KOPT-K1 (cell line): ENCODE measurements around the gene TRMT44.
"Not testable (repeated sequence)": the region's sequence is repeated elsewhere in the genome, so short reads cannot be mapped to it uniquely, and the experiment has no call there.

Source experiments
- H3K27ac ChIP-seq: fragments of 200-600 bp; sonication (generic); 2 replicates; pipeline ENCODE4 v1.5.1; 2016; ENCODE audit warnings: antibody characterized with exemption, mild to moderate bottlenecking, low read depth, low read length; ENCODE audit not compliant: poor library complexity, severe bottlenecking
- H3K36me3 ChIP-seq: fragments of 200-600 bp; sonication (generic); 2 replicates; pipeline ENCODE4 v1.5.1; 2017; ENCODE audit warnings: antibody characterized with exemption, mild to moderate bottlenecking, low read length, moderate library complexity; ENCODE audit not compliant: insufficient read depth
- H3K9me3 ChIP-seq: fragments of 200-600 bp; sonication (generic); 2 replicates; pipeline ENCODE4 v1.5.1; 2017; ENCODE audit warnings: antibody characterized with exemption, low read length, mild to moderate bottlenecking; ENCODE audit not compliant: insufficient read depth, poor library complexity, severe bottlenecking

TRMT44 gene

GRCh38 chr4:8510611-8511285, 70.2 kb downstream of the TRMT44 start:
- H3K36me3 ChIP-seq = no peaks in the 10 kb centered on the region
- H3K27ac ChIP-seq = no peak overlapping the region
- H3K9me3 ChIP-seq = peaks cover 9% of the 10 kb centered on the region

GRCh38 chr4:8512510-8512909, 71.9 kb downstream of the TRMT44 start:
- H3K36me3 ChIP-seq = no peaks in the 10 kb centered on the region
- peaks cover 9% of the 10 kb centered on the region for H3K9me3 ChIP-seq
- no peak overlapping the region for H3K27ac ChIP-seq

- not testable (repeated sequence) for H3K27ac ChIP-seq, H3K36me3 ChIP-seq, H3K9me3 ChIP-seq
Observed at GRCh38 chr4:8513080-8513479, 72.5 kb downstream of the TRMT44 start.

- Histone ChIP-seq H3K36me3 (no peaks in the 10 kb centered on the region), H3K27ac (no peak overlapping the region), H3K9me3 (peaks cover 9% of the 10 kb centered on the region)
Observed at GRCh38 chr4:8513931-8514330, 73.4 kb downstream of the TRMT44 start.

- H3K9me3 ChIP-seq = peaks cover 9% of the 10 kb centered on the region
- no peak overlapping the region for H3K27ac ChIP-seq
- no peaks in the 10 kb centered on the region for H3K36me3 ChIP-seq
Observed at GRCh38 chr4:8514391-8514790, 73.8 kb downstream of the TRMT44 start.

GRCh38 chr4:8515316-8516060, 74.9 kb downstream of the TRMT44 start:
- Histone ChIP-seq H3K9me3 (peaks cover 15% of the 10 kb centered on the region), H3K27ac (no peak overlapping the region), H3K36me3 (no peaks in the 10 kb centered on the region)

- Histone ChIP-seq H3K27ac (no peak overlapping the region), H3K36me3 (no peaks in the 10 kb centered on the region), H3K9me3 (peaks cover 15% of the 10 kb centered on the region)
Observed at GRCh38 chr4:8516061-8516573, 75.5 kb downstream of the TRMT44 start.

- H3K27ac ChIP-seq = no peak overlapping the region
- H3K9me3 ChIP-seq = peaks cover 15% of the 10 kb centered on the region
- no peaks in the 10 kb centered on the region for H3K36me3 ChIP-seq
Observed at GRCh38 chr4:8516996-8517550, 76.5 kb downstream of the TRMT44 start.

- Histone ChIP-seq H3K9me3 (peaks cover 14% of the 10 kb centered on the region), H3K36me3 (no peaks in the 10 kb centered on the region), H3K27ac (no peak overlapping the region)
Observed at GRCh38 chr4:8517946-8518345, 77.4 kb downstream of the TRMT44 start.

- Histone ChIP-seq H3K36me3 (no peaks in the 10 kb centered on the region), H3K27ac (no peak overlapping the region), H3K9me3 (peaks cover 6% of the 10 kb centered on the region)
Observed at GRCh38 chr4:8522160-8523120, 81.9 kb downstream of the TRMT44 start.

GRCh38 chr4:8523175-8523574, 82.6 kb downstream of the TRMT44 start:
- no peaks in the 10 kb centered on the region for H3K36me3 ChIP-seq
- H3K9me3 ChIP-seq = peaks cover 6% of the 10 kb centered on the region
- H3K27ac ChIP-seq = no peak overlapping the region

- peaks cover 6% of the 10 kb centered on the region for H3K9me3 ChIP-seq
- no peak overlapping the region for H3K27ac ChIP-seq
- no peaks in the 10 kb centered on the region for H3K36me3 ChIP-seq
Observed at GRCh38 chr4:8523766-8524165, 83.2 kb downstream of the TRMT44 start.

GRCh38 chr4:8524595-8525382, 84.2 kb downstream of the TRMT44 start:
- peaks cover 3% of the 10 kb centered on the region for H3K9me3 ChIP-seq
- no peak overlapping the region for H3K27ac ChIP-seq
- no peaks in the 10 kb centered on the region for H3K36me3 ChIP-seq
